22Rv1 (cell line): ENCODE data around the gene RIMOC1.

ENCODE experiments used
- ZFX ChIP-seq: fragments of 450-650 bp; IDR thresholded peaks from 2 replicates; pipeline ENCODE4 v1.6.1; 2017; ENCODE audit warnings: antibody characterized with exemption, borderline replicate concordance
- TF ChIP-seq, protein P1 (sequence below): fragments of 450-650 bp; IDR thresholded peaks from 2 replicates; pipeline ENCODE4 v1.5.1; 2017; ENCODE audit warnings: mild to moderate bottlenecking

DNA sequence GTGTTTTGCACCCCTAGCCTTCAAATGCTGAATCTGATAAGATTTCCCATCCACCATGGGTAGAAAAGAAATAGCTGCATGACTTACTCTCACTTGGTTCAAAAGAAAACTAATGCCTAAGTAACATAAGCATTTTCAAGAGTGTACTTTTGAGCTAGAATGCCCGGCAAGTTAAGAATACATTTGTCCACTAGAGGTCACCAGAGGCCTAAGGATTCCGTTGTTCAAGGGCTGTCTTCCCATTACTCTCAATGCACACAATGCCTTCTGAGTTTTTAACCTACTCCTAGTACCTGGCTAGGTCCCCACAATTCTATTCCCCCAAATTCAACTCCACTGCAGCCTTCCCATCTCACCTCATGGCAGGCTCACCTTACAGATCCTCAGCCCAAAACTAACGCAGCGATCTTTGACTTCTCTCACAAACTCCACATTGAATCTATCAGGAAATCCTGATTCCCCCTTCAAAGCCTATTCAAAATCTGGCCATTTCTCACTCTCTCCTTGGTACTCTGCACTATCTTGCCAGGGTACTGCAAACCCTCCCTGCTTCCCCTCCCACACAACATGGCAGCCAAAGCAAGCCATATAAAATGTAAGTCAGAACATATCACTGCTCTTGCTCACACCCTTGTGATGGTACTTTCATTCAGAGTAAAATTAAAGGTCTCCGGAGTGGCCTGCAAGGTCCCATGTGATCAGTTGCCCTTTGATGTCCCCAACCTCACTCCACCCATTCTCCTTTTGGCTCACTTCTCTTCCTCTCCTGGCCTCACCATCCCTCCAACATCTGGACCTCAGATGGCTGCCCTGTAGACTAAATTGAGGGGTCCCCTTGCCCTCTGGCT lies 47.3 kb upstream of the RIMOC1 start:
- TF ChIP-seq, protein P1, sequence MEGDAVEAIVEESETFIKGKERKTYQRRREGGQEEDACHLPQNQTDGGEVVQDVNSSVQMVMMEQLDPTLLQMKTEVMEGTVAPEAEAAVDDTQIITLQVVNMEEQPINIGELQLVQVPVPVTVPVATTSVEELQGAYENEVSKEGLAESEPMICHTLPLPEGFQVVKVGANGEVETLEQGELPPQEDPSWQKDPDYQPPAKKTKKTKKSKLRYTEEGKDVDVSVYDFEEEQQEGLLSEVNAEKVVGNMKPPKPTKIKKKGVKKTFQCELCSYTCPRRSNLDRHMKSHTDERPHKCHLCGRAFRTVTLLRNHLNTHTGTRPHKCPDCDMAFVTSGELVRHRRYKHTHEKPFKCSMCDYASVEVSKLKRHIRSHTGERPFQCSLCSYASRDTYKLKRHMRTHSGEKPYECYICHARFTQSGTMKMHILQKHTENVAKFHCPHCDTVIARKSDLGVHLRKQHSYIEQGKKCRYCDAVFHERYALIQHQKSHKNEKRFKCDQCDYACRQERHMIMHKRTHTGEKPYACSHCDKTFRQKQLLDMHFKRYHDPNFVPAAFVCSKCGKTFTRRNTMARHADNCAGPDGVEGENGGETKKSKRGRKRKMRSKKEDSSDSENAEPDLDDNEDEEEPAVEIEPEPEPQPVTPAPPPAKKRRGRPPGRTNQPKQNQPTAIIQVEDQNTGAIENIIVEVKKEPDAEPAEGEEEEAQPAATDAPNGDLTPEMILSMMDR: peak; percentile 78
- no peak for TF ChIP-seq ZFX
